ENCODE measurements around the gene DYNC1H1. TPM values are rescaled to one million over a fixed set of nuclear protein-coding genes. Genes with fewer than 3 reads are reported as not detected.
A peak's percentile ranks its signal among the peaks of the same experiment; 100 is the strongest.

DYNC1H1 gene
- total RNA-seq, 4 donors from 2014 or later = 608 to 897 (median 728) TPM

DNA sequence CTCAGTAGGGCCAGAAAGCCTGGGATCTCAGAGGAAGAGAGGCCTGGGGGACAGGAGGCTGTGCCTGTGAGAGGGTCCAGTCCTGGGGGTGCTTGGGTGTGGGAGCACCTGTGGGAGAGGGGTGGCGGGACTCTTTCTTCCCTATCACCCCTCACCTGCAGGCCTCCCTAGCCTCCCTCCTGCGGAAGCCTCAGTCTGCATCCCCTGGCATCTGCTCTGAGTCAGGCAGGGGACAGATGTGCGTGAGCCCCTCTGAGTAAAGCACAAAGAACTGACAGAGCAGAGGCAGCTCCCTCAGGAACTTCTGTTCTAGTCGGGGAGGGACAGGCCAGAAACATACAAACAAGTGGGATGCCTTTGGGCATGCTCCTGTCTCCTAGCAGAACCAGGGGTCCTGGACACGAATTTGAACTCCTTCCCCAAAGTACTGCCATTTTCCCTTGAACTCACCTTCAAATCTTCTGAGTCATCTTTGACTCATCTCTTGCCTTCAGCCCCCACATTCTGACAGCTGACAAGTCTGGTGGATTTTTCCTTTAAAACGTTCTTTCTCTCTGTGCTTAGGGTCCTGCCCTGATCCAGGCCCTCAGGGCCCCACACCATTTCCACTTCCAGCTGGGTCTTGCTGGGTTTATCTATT, 131.0 kb downstream of the DYNC1H1 start:
- Histone ChIP-seq H3K36me3 (no peaks in the 10 kb centered on the region), H3K4me1 (peaks cover 3 to 12% (median 8%) of the 10 kb centered on the region in 4 donors), H3K4me3 (no peak overlapping the region), H3K27me3 (no peaks in the 10 kb centered on the region), H3K9me3 (no peaks in the 10 kb centered on the region), H3K27ac (replicated peaks in 1 of 4) (no peak overlapping the region)
- WGBS = 77% methylated on average over 6 of the region's 6 CpGs
- TF ChIP-seq POLR2AphosphoS5 (IDR thresholded peaks at IDR 0.05) (no peak), EP300 (IDR thresholded peaks at IDR 0.05) (no peak)
- intact Hi-C loops (cut with DNase I) = loop anchor here (5.0 to 10.0 kb wide), 4 partner anchors 33 to 331 kb away; partner anchors contain the start of genes PPP2R5C and ZNF839
- DNase-seq (ENCODE audit: extremely low spot score) = no peak

- H3K4me3 ChIP-seq = no peak overlapping the region
- peaks cover 0 to under 1% (median 0%) of the 10 kb centered on the region in 4 donors for H3K36me3 ChIP-seq
- no peaks in the 10 kb centered on the region for H3K27me3 ChIP-seq
- no peak for TF ChIP-seq EP300 (IDR thresholded peaks at IDR 0.05)
- TF ChIP-seq POLR2A (IDR thresholded peaks at IDR 0.05; ENCODE audit: low read depth) = no peak
- TF ChIP-seq POLR2AphosphoS5 (IDR thresholded peaks at IDR 0.05) = no peak
- TF ChIP-seq, protein P1, sequence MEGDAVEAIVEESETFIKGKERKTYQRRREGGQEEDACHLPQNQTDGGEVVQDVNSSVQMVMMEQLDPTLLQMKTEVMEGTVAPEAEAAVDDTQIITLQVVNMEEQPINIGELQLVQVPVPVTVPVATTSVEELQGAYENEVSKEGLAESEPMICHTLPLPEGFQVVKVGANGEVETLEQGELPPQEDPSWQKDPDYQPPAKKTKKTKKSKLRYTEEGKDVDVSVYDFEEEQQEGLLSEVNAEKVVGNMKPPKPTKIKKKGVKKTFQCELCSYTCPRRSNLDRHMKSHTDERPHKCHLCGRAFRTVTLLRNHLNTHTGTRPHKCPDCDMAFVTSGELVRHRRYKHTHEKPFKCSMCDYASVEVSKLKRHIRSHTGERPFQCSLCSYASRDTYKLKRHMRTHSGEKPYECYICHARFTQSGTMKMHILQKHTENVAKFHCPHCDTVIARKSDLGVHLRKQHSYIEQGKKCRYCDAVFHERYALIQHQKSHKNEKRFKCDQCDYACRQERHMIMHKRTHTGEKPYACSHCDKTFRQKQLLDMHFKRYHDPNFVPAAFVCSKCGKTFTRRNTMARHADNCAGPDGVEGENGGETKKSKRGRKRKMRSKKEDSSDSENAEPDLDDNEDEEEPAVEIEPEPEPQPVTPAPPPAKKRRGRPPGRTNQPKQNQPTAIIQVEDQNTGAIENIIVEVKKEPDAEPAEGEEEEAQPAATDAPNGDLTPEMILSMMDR (IDR thresholded peaks at IDR 0.05) = no peak
- H3K4me1 ChIP-seq = peaks cover 3 to 12% (median 8%) of the 10 kb centered on the region in 4 donors
- intact Hi-C loops (cut with DNase I) = loop anchor here (2.0 to 10.0 kb wide), 6 partner anchors 34 to 389 kb away; partner anchors contain the start of genes PPP2R5C and ZNF839
- H3K9me3 ChIP-seq = no peaks in the 10 kb centered on the region
- WGBS = 47% methylated on average over 8 of the region's 8 CpGs
- H3K27ac ChIP-seq (replicated peaks in 1 of 4) = peak overlapping the region in 1 of 4 donors; percentile 4
- no peak for DNase-seq (ENCODE audit: extremely low spot score)
These were observed 131.6 kb downstream of the DYNC1H1 start for GRCh38 chr14:102095871-102096568.

DNA sequence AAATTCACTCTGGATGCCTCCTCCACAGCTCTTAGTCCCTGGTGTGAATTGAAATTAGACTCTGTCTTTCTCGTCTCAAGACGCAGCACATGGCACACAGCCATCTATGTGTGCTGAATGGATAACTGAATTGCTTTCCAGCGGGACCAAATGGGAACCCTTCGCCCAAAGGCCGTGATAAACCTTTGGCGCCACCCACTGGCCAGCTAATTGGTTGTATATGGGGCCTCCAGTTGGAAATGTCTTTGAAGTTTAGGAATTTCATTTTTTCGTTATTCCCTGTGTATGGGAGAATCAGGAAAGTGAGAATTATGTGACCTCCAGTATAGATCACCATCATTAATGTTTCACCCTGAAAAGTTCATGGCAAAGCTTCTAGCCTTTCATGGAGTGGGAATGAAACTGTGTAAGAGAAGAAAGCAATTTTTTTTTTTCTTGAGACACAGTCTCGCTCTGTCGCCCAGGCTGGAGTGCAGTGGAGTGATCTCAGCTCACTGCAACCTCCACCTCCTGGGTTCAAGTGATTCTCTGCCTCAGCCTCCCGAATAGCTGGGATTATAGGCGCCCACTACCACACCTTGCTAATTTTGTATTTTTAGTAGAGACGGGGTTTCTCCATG, 132.3 kb downstream of the DYNC1H1 start:
- TF ChIP-seq, protein P1 (IDR thresholded peaks at IDR 0.05) = peak; percentile 73 to 87 (median 82)
- TF ChIP-seq EP300 (IDR thresholded peaks at IDR 0.05) (no peak), POLR2AphosphoS5 (IDR thresholded peaks at IDR 0.05) (peak; percentile 25 to 68), POLR2A (IDR thresholded peaks at IDR 0.05; ENCODE audit: low read depth) (no peak)
- no peak for DNase-seq (ENCODE audit: extremely low spot score)
- H3K27me3 ChIP-seq = no peaks in the 10 kb centered on the region
- H3K9me3 ChIP-seq = no peaks in the 10 kb centered on the region
- 29% methylated on average over 12 of the region's 12 CpGs for WGBS
- H3K27ac ChIP-seq (replicated peaks in 1 of 4) = peak overlapping the region in 1 of 4 donors; percentile 4
- intact Hi-C loops (cut with DNase I) = loop anchor here (2.0 to 10.0 kb wide), 6 partner anchors 34 to 390 kb away; partner anchors contain the start of genes PPP2R5C and ZNF839
- H3K4me3 ChIP-seq = no peak overlapping the region
- H3K4me1 ChIP-seq = peaks cover 3 to 12% (median 8%) of the 10 kb centered on the region in 4 donors
- H3K36me3 ChIP-seq = peaks cover 0 to 6% (median 0%) of the 10 kb centered on the region in 4 donors

- H3K27ac ChIP-seq (replicated peaks in 1 of 4) = no peak overlapping the region
- no peak overlapping the region for H3K4me3 ChIP-seq
- H3K4me1 ChIP-seq = peaks cover 3 to 12% (median 8%) of the 10 kb centered on the region in 4 donors
- intact Hi-C loops (cut with DNase I) = loop anchor here (2.0 to 10.0 kb wide), 6 partner anchors 35 to 391 kb away; partner anchors contain the start of genes PPP2R5C and ZNF839
- H3K36me3 ChIP-seq = peaks cover 0 to 6% (median 0%) of the 10 kb centered on the region in 4 donors
- WGBS = 68% methylated on average over 7 of the region's 7 CpGs
- no peaks in the 10 kb centered on the region for H3K9me3 ChIP-seq
- H3K27me3 ChIP-seq = no peaks in the 10 kb centered on the region
- no peak for DNase-seq (ENCODE audit: extremely low spot score)
- TF ChIP-seq, protein P1 (IDR thresholded peaks at IDR 0.05) = no peak
- TF ChIP-seq POLR2A (IDR thresholded peaks at IDR 0.05; ENCODE audit: low read depth) = no peak
- TF ChIP-seq POLR2AphosphoS5 (IDR thresholded peaks at IDR 0.05) = no peak
- TF ChIP-seq EP300 (IDR thresholded peaks at IDR 0.05) = no peak
These were observed 133.2 kb downstream of the DYNC1H1 start for GRCh38 chr14:102097441-102098135.

Data from esophagus muscularis mucosa (tissue), 4 donors.